HEK293 (cell line): ENCODE measurements around the gene HOXD1.

Experiments used
- CTCF ChIA-PET: fragments of 350-600 bp; formaldehyde crosslinking; extraction: SDS; loops from one replicate; lab custom pipeline; 2021; ENCODE audit warnings: antibody characterized with exemption; lab: Yijun Ruan, JAX
- POLR2A ChIA-PET: fragments of 300-600 bp; formaldehyde crosslinking; extraction: SDS; loops from one replicate; lab custom pipeline; 2020; ENCODE audit warnings: antibody characterized with exemption, inconsistent platforms; lab: Yijun Ruan, JAX
- H3K27ac ChIP-seq: fragments of 200-500 bp; sonication (Bioruptor generic); 2 replicates; pipeline ENCODE4 v1.5.1; 2014; ENCODE audit warnings: low read depth, low read length, control low read depth, inconsistent platforms; ENCODE audit errors: extremely low read depth
- H3K36me3 ChIP-seq, 2 experiments: fragments of 200-500 bp in 1 of 2; sonication (Bioruptor generic) in 1 of 2; 1 replicate in 1 of 2; 2 replicates in 1 of 2; pipeline ENCODE4 v1.5.1; 2014 to 2017; ENCODE audit warnings: inconsistent platforms in 2 of 2, low read length in 2 of 2; ENCODE audit not compliant: control insufficient read depth in 2 of 2, insufficient read depth in 1 of 2
- H3K4me1 ChIP-seq: fragments of 200-500 bp; sonication (Bioruptor generic); 2 replicates; pipeline ENCODE4 v1.5.1; 2014; ENCODE audit warnings: mild to moderate bottlenecking, low read length, inconsistent platforms; ENCODE audit not compliant: control insufficient read depth, insufficient read depth
- H3K4me3 ChIP-seq: 2 replicates; pipeline ENCODE4 v1.5.1; 2011; ENCODE audit warnings: low read depth, mild to moderate bottlenecking, control low read depth, low read length, moderate library complexity
- H3K9me3 ChIP-seq: fragments of 200-500 bp; sonication (Bioruptor generic); 2 replicates; pipeline ENCODE4 v1.5.1; 2014; ENCODE audit warnings: low read depth, low read length, inconsistent platforms; ENCODE audit not compliant: control insufficient read depth, insufficient read depth
- GLI2 ChIP-seq: fragments of 450-650 bp; formaldehyde crosslinking; IDR thresholded peaks from 2 replicates; pipeline ENCODE4; 2017; ENCODE audit warnings: missing biosample characterization, missing genetic modification characterization, low read depth, borderline replicate concordance
- KLF10 ChIP-seq: fragments of 450-650 bp; IDR thresholded peaks from 2 replicates; pipeline ENCODE4 v1.5.1; 2018; ENCODE audit warnings: missing biosample characterization, mild to moderate bottlenecking, missing genetic modification characterization
- MZF1 ChIP-seq: fragments of 450-650 bp; formaldehyde crosslinking; IDR thresholded peaks from 2 replicates; pipeline ENCODE4 v1.5.1; 2017; ENCODE audit warnings: missing biosample characterization, missing genetic modification characterization, borderline replicate concordance
- SALL2 ChIP-seq: fragments of 450-650 bp; formaldehyde crosslinking; IDR thresholded peaks from 2 replicates; pipeline ENCODE4 v1.5.0; 2017; ENCODE audit warnings: missing biosample characterization, mild to moderate bottlenecking, missing genetic modification characterization, borderline replicate concordance
- TRIM28 ChIP-seq: IDR thresholded peaks from 2 replicates; pipeline ENCODE4 v1.6.1; 2011; ENCODE audit warnings: low read length, control low read depth, borderline replicate concordance
- ZFP3 ChIP-seq: fragments of 450-650 bp; formaldehyde crosslinking; IDR thresholded peaks from 2 replicates; pipeline ENCODE4 v1.5.1; 2016; ENCODE audit warnings: low read depth, missing biosample characterization, missing genetic modification characterization
- ZNF121 ChIP-seq: fragments of 450-650 bp; formaldehyde crosslinking; IDR thresholded peaks from 2 replicates; pipeline ENCODE4 v1.5.1; 2016; ENCODE audit warnings: missing biosample characterization, missing genetic modification characterization
- ZNF404 ChIP-seq: fragments of 450-650 bp; formaldehyde crosslinking; IDR thresholded peaks from 2 replicates; pipeline ENCODE4 v1.5.1; 2017; ENCODE audit warnings: missing biosample characterization, missing genetic modification characterization
- ZNF530 ChIP-seq: fragments of 450-650 bp; formaldehyde crosslinking; IDR thresholded peaks from 2 replicates; pipeline ENCODE4 v1.5.1; 2016; ENCODE audit warnings: low read depth, missing biosample characterization, missing genetic modification characterization
- ZNF585B ChIP-seq: fragments of 450-650 bp; formaldehyde crosslinking; IDR thresholded peaks from 2 replicates; pipeline ENCODE4 v1.5.1; 2016; ENCODE audit warnings: missing biosample characterization, missing genetic modification characterization
- ZNF621 ChIP-seq: fragments of 450-650 bp; formaldehyde crosslinking; IDR thresholded peaks from 2 replicates; pipeline ENCODE4 v1.5.1; 2017; ENCODE audit warnings: missing biosample characterization, missing genetic modification characterization
- TF ChIP-seq, protein P1 (sequence below): fragments of 450-650 bp; formaldehyde crosslinking; IDR thresholded peaks from 2 replicates; pipeline ENCODE4 v1.5.1; 2016; ENCODE audit warnings: missing biosample characterization, missing genetic modification characterization, borderline replicate concordance
- TF ChIP-seq, protein P2 (sequence below): fragments of 450-650 bp; formaldehyde crosslinking; IDR thresholded peaks from 2 replicates; pipeline ENCODE4 v1.5.1; 2016; ENCODE audit warnings: missing biosample characterization, missing genetic modification characterization
- TF ChIP-seq, protein P3 (sequence below): fragments of 450-650 bp; IDR thresholded peaks from 2 replicates; pipeline ENCODE4 v1.5.1; 2018; ENCODE audit warnings: missing biosample characterization, missing genetic modification characterization
- TF ChIP-seq, protein P4 (sequence below): fragments of 450-650 bp; formaldehyde crosslinking; IDR thresholded peaks from 2 replicates; pipeline ENCODE4 v1.5.1; 2016; ENCODE audit warnings: missing biosample characterization, missing genetic modification characterization

HOXD1 gene

DNA sequence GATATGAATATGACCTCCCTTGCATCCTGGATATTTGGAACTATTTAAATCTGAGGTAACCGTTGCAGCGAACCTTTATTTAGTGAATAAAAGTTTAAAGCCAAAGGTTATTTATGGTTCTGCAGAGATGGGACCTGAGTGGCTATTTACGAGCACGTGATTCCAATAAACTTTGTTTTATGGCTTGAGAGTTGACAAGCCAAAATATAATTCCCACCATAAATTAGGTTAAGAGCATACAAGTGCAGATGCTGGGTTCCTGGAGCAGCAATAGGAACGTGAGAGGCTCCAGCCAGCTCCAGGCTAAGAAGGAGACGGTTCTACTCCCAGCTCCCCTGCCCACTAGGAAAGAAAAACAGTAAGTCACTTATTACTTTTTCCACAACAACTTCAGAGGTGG, 42.4 kb upstream of the HOXD1 start (continued):
- TF ChIP-seq ZNF121 (tag by site-specific recombination) = no peak
- TF ChIP-seq, all 188 proteins: peak for 21

DNA sequence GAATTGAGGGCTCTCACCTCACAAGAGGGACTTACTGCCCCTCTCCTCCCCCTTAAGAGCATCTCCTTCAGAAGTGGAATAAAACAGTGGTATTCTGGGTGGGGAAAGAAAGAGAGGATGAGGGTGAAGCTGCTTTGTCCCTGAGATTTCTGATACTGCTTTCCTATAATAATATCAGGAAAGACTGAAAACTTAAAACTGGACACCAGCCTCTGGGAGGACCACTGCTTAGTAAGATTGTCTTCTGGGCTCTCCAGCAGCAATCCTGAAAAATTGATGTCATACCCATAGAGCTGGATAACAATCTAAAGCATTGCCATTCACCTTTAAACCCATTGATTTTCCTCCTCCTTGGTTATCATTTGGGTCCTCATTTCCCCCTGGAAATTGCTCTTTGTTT, 41.8 kb upstream of the HOXD1 start:
- Histone ChIP-seq H3K4me3 (no peak overlapping the region), H3K9me3 (no peaks in the 10 kb centered on the region), H3K36me3 (peaks cover 0 to 18% of the 10 kb centered on the region in 2 experiments; a peak in 1 of 3 replicates), H3K4me1 (peaks cover 15% of the 10 kb centered on the region), H3K27ac (peak overlapping the region; percentile 29; the same call in 1 of the 2 replicates)
- ChIA-PET POLR2A (no interaction called here), CTCF (no interaction called here)
- TF ChIP-seq ZNF404 (no peak), ZFP3 (no peak), ZNF530 (tag by site-specific recombination) (no peak), GLI2 (tag by site-specific recombination) (no peak), TRIM28 (no peak), KLF10 (tag by site-specific recombination) (no peak), MZF1 (tag by site-specific recombination) (no peak), ZNF585B (tag by site-specific recombination) (no peak), ZNF621 (tag by site-specific recombination) (no peak), SALL2 (tag by site-specific recombination) (no peak)
- TF ChIP-seq, protein P1, sequence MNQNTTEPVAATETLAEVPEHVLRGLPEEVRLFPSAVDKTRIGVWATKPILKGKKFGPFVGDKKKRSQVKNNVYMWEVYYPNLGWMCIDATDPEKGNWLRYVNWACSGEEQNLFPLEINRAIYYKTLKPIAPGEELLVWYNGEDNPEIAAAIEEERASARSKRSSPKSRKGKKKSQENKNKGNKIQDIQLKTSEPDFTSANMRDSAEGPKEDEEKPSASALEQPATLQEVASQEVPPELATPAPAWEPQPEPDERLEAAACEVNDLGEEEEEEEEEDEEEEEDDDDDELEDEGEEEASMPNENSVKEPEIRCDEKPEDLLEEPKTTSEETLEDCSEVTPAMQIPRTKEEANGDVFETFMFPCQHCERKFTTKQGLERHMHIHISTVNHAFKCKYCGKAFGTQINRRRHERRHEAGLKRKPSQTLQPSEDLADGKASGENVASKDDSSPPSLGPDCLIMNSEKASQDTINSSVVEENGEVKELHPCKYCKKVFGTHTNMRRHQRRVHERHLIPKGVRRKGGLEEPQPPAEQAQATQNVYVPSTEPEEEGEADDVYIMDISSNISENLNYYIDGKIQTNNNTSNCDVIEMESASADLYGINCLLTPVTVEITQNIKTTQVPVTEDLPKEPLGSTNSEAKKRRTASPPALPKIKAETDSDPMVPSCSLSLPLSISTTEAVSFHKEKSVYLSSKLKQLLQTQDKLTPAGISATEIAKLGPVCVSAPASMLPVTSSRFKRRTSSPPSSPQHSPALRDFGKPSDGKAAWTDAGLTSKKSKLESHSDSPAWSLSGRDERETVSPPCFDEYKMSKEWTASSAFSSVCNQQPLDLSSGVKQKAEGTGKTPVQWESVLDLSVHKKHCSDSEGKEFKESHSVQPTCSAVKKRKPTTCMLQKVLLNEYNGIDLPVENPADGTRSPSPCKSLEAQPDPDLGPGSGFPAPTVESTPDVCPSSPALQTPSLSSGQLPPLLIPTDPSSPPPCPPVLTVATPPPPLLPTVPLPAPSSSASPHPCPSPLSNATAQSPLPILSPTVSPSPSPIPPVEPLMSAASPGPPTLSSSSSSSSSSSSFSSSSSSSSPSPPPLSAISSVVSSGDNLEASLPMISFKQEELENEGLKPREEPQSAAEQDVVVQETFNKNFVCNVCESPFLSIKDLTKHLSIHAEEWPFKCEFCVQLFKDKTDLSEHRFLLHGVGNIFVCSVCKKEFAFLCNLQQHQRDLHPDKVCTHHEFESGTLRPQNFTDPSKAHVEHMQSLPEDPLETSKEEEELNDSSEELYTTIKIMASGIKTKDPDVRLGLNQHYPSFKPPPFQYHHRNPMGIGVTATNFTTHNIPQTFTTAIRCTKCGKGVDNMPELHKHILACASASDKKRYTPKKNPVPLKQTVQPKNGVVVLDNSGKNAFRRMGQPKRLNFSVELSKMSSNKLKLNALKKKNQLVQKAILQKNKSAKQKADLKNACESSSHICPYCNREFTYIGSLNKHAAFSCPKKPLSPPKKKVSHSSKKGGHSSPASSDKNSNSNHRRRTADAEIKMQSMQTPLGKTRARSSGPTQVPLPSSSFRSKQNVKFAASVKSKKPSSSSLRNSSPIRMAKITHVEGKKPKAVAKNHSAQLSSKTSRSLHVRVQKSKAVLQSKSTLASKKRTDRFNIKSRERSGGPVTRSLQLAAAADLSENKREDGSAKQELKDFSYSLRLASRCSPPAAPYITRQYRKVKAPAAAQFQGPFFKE (tag by site-specific recombination) = no peak
- TF ChIP-seq, protein P2, sequence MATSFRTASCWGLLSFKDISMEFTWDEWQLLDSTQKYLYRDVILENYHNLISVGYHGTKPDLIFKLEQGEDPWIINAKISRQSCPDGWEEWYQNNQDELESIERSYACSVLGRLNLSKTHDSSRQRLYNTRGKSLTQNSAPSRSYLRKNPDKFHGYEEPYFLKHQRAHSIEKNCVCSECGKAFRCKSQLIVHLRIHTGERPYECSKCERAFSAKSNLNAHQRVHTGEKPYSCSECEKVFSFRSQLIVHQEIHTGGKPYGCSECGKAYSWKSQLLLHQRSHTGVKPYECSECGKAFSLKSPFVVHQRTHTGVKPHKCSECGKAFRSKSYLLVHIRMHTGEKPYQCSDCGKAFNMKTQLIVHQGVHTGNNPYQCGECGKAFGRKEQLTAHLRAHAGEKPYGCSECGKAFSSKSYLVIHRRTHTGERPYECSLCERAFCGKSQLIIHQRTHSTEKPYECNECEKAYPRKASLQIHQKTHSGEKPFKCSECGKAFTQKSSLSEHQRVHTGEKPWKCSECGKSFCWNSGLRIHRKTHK (tag by site-specific recombination) = no peak
- TF ChIP-seq, protein P3, sequence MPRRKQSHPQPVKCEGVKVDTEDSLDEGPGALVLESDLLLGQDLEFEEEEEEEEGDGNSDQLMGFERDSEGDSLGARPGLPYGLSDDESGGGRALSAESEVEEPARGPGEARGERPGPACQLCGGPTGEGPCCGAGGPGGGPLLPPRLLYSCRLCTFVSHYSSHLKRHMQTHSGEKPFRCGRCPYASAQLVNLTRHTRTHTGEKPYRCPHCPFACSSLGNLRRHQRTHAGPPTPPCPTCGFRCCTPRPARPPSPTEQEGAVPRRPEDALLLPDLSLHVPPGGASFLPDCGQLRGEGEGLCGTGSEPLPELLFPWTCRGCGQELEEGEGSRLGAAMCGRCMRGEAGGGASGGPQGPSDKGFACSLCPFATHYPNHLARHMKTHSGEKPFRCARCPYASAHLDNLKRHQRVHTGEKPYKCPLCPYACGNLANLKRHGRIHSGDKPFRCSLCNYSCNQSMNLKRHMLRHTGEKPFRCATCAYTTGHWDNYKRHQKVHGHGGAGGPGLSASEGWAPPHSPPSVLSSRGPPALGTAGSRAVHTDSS (tag by site-specific recombination) = no peak
- TF ChIP-seq, protein P4, sequence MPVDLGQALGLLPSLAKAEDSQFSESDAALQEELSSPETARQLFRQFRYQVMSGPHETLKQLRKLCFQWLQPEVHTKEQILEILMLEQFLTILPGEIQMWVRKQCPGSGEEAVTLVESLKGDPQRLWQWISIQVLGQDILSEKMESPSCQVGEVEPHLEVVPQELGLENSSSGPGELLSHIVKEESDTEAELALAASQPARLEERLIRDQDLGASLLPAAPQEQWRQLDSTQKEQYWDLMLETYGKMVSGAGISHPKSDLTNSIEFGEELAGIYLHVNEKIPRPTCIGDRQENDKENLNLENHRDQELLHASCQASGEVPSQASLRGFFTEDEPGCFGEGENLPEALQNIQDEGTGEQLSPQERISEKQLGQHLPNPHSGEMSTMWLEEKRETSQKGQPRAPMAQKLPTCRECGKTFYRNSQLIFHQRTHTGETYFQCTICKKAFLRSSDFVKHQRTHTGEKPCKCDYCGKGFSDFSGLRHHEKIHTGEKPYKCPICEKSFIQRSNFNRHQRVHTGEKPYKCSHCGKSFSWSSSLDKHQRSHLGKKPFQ (tag by site-specific recombination) = no peak
